Eye (tissue), 1 donor: Measurements from ENCODE around the gene SRRM3.
"Not testable (repeated sequence)": the region's sequence is repeated elsewhere in the genome, so short reads cannot be mapped to it uniquely, and the experiment has no call there.

Experiments used
- DNase-seq: peaks from one replicate; pipeline ENCODE4 v3.0.0-alpha.2; 2015

The SRRM3 gene

GRCh38 chr7:76231583-76231982 is 29.9 kb downstream of the SRRM3 start:
- DNase-seq: no peak

GRCh38 chr7:76232698-76233097 is 31.0 kb downstream of the SRRM3 start:
- DNase-seq: no peak

GRCh38 chr7:76233538-76234281 is 32.0 kb downstream of the SRRM3 start:
- peak; percentile 58 for DNase-seq

GRCh38 chr7:76234282-76234584 is 32.5 kb downstream of the SRRM3 start:
- no peak for DNase-seq

DNA sequence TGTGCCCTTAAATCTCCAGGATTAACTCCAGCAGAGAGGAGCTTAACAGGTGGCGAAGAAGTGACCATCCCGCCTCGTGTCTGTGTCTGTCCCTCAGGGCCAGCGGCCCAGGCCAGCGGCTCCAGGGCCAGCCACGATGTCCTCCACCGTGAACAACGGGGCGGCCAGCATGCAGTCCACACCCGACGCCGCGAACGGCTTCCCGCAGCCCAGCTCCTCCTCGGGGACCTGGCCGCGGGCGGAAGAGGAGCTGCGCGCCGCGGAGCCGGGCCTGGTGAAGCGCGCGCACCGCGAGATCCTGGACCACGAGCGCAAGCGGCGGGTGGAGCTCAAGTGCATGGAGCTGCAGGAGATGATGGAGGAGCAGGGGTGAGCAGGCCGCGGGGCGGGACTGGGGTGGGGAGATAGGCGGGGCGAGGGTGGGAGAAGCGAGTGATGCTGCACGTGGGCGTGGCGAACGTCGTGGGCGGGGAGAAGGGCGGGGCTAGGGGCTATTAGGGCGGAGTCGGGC is 33.3 kb downstream of the SRRM3 start:
- DNase-seq: peak; percentile 92

DNA sequence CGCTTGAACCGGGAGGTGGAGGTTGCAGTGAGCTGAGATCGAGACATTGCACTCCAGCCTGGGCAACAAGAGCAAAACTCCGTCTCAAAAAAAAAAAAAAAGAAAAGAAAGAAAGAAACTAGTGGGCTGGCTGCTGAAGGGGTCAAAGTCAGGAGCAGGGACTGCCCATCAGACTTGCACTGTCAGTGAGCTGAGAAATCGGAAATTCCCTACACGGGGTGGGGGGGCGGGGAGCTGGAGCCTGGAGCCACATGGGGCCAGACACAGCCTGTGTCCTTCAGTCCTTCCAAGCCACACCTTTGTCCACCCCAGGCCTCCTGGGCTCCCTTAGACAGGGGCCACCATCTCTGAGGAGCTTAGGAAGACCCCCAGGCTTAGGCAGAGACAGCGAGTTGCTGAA is 34.5 kb downstream of the SRRM3 start:
- no peak for DNase-seq

DNA sequence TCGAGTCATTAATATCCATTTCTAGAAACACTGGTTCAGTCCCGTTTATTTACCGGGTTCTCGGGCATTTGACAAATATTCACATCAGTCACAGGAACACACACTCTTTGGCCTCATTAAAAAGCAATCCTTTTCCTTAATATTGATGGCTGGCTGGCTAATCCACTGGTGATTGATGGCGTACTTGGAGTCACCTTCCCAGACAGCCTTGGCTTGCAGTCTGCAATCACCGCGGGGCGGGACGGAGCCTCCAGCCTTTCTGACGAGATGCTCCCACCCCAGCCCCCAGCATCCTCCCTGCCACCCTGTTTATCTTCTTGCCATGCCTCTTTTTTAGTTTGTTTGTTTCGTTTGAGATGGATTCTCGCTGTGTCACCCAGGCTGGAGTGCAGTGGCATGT is 36.6 kb downstream of the SRRM3 start:
- no peak for DNase-seq

- no peak for DNase-seq
These were observed 39.4 kb downstream of the SRRM3 start for GRCh38 chr7:76241141-76241540.

GRCh38 chr7:76242517-76243063 is 40.9 kb downstream of the SRRM3 start:
- DNase-seq: not testable (repeated sequence)

- no peak for DNase-seq
These were observed 43.2 kb downstream of the SRRM3 start for GRCh38 chr7:76244781-76245391.

DNA sequence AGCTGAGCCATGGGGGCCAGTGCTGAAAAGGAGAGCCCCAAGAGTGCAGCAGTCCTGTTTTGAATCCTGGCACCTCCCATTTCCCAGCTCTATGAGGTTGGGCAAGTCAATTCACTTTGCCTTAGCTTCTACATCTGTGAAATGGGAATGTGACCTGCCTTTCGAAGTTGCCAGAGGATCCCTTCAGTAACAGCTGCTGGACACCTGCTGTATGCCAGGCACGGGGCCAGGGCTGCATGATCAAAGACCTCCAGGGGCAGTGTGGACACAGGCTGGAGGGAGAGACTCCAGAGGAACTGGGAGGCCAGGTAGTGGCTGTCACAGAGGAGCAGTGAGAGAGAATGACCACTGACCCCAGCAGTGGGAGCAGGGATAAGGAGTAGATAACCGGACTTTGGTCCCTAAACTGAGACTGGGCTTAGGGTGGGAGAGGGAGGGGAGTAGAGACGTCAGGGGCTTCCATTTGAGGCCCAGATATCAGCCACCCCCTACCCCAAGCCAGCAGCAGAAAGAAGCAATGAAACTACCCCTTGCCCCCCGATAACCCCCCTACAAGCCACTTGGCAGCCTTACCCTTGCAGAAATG is 45.2 kb downstream of the SRRM3 start:
- DNase-seq: no peak

DNA sequence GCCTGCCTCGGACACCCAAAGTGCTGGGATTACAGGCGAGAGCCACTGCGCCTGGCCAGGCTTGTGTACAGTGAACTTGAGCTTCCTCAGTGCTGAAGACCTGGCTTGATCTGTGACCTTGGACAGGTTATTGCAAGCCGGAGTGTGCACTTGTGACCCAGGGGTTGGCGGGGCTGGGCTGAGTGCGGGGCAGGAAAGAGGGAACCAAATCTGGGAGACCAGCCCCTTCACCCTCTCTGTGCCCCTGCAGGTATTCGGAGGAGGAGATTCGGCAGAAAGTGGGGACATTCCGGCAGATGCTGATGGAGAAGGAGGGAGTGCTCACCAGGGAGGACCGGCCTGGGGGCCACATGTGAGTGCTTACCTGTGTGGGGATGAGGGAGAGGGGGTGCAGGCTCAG is 46.2 kb downstream of the SRRM3 start:
- DNase-seq: no peak

DNA sequence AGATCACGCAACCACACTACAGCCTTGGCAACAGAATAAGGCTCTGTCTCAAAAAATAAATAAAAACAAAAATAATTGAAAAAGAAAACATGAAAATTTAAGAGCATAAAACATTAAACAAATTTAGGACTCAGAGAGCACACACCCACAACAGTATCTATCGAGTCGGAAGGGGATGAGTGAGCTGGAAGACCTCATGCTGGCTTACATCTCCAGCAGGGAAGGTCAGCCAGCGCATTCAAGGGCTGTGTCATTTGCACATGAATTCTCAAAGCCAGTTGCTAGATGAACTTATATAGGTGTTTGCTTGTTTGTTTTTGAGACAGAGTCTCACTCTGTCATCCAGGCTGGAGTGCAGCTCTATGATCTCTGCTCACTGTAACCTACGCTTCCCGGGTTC is 50.3 kb downstream of the SRRM3 start:
- DNase-seq: no peak

DNA sequence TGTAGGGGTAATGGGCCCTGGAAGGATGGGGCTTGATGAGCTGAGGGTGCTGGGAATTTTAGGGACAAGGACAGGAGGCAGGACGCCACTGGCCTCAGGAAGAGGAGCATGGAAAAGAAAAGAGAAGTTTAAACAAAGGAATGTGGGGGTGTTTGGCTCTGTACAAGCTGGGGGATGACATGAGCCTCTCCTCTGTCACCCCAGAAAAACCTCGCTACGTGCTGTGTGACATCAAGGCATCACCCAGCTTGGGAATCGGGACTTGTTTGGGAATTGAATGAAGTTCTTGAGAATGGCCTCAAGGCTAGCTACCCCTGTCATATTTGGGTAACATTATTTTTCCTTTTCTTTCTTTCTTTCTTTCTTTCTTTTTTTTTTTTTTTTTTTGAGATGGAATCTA is 53.1 kb downstream of the SRRM3 start:
- DNase-seq: no peak

DNA sequence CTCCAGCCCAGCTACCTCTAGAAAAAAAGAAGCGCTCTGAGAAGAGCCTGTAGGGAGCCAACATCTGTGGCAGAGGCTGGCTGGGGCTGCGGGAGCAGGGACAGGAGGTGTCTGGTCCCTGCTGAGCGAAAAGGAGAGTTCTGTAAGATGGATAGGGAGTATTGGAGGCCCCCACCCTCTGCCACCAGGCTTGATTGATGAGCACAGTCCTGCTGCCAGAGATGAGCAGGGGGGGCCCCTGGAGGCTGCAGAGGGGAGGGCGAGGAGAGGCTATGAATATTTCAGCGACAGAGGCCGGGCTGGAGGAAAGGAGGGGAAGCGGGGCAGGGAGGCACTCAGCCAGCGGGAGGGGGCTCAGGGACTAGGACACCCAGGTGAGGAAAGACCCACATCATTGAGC is 56.3 kb downstream of the SRRM3 start:
- DNase-seq: no peak

GRCh38 chr7:76259124-76260093 is 57.7 kb downstream of the SRRM3 start:
- peak; percentile 35 for DNase-seq

- peak; percentile 75 for DNase-seq
These were observed 58.5 kb downstream of the SRRM3 start for GRCh38 chr7:76260171-76260703.

DNA sequence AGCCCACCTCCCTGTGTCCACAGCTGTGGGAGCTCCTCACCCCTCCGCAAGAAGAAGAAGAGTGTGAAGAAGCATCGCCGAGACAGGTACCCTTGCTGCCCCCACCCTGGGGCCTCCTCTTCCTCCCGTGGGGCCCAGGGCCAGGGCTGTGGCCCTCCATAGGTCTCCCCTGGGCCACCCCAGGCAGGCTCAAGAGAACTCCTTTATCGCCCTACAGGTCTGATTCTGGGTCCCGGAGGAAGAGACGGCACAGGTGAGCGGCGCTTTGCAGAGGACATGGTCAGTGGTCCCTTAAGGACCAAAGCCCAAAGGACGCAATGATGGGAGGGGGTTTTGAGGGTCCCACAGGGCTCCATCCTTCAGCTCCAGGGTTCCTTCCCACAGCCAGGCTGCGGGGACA is 59.6 kb downstream of the SRRM3 start:
- DNase-seq: no peak

DNA sequence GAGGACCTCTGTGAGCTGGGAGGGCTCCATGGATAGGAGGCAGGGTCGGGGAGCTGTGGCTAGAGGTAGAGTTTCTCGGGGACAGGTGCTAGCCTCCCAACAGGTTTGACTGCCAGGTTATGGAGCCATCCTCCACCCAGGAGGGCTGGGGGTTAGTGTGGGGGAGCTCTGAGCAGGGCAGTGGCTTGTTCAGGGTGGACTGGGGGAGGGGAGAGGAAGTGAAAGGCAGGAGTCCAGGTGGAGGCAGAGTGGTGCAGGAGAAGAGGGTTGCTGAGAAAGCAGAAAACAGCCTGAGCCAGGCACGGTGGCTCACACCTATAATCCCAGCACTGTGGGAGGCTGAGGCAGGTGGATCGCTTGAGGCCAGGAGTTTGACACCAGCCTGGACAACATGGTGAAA is 60.2 kb downstream of the SRRM3 start:
- DNase-seq: no peak

GRCh38 chr7:76262683-76263402 is 61.1 kb downstream of the SRRM3 start:
- DNase-seq: peak; percentile 82

GRCh38 chr7:76265299-76265698 is 63.6 kb downstream of the SRRM3 start:
- DNase-seq: no peak
